ENCODE results near the gene DENND1A.

The DENND1A gene

GRCh38 chr9:123722378-123722777 lies 207.5 kb downstream of the DENND1A start:
- no peak for DNase-seq

GRCh38 chr9:123718188-123718587 lies 211.7 kb downstream of the DENND1A start:
- no peak for DNase-seq

- DNase-seq, result no peak
These were observed 212.2 kb downstream of the DENND1A start for GRCh38 chr9:123717581-123718175.

DNA sequence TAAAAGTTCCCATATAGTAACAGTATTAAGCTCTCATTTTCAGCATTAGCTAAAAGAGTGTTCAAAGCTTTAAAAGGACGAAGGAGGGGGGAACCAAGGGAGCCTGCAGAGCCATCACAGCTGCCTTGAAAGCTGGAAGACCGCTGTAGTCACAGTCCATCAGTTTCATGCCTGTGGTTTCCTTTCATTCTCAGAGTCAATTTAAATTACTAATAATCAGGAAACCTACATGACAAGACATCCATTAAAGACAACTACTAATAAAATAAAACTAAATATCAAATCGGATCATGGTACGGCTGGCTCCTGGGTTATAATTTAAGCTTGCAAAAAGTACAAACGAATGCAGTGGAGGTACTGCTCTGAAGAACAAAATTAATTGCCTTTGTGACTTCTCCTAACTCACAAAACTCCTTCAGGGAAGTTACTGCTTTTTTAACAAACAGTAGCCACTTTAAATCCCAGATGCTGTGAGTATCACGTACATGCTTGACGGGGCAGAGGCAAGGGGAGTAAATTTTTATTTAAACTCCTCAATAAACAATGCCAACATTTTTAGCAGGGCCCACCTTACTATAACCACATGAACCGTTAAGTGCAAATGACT lies 213.5 kb downstream of the DENND1A start:
- DNase-seq, result no peak

GRCh38 chr9:123715258-123715657 lies 214.7 kb downstream of the DENND1A start:
- no peak for DNase-seq

DNA sequence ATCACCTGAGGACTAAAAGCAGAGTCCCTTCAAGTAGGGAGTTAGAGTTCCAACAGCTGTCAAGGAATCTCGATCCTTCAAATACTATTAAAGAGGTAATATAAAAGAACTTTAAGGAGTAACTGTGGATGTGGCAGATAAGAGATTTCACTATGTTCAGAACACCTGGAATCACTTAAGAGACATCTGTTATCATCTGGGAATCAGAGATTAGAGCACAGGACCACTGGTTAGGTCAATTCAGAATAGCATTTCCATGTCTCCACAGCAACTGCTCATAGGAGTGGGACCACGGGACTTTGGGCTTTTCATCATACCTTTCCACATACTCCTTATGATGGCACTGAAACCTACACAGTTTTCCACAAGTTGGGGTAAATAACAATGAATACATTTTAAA lies 216.6 kb downstream of the DENND1A start:
- no peak for DNase-seq

- DNase-seq, result no peak
These were observed 217.5 kb downstream of the DENND1A start for GRCh38 chr9:123712399-123712798.

- DNase-seq, result no peak
These were observed 219.6 kb downstream of the DENND1A start for GRCh38 chr9:123710299-123710698.

- no peak for DNase-seq
These were observed 227.4 kb downstream of the DENND1A start for GRCh38 chr9:123702483-123702882.

GRCh38 chr9:123697686-123698085 lies 232.2 kb downstream of the DENND1A start:
- no peak for DNase-seq

DNA sequence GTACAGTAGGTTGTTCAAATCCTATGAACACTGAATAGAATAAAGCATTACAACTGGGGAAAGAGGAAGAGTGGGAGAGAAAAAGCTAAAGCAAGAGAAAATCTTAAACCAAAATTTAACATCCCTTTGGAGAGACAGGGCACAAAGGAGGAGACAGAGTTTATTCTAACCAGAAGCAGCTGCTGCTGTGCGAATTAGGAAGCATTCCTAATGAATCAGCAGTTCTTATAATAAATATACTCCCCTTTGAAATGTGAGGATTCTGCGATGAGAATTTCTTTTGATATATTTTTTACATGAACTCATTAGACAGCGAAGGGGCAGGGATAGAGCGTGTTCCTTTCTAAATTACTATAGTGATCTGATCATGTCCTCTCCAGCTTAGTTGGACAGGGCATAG lies 233.4 kb downstream of the DENND1A start:
- DNase-seq, result no peak

- no peak for DNase-seq
These were observed 234.5 kb downstream of the DENND1A start for GRCh38 chr9:123695386-123695785.

DNA sequence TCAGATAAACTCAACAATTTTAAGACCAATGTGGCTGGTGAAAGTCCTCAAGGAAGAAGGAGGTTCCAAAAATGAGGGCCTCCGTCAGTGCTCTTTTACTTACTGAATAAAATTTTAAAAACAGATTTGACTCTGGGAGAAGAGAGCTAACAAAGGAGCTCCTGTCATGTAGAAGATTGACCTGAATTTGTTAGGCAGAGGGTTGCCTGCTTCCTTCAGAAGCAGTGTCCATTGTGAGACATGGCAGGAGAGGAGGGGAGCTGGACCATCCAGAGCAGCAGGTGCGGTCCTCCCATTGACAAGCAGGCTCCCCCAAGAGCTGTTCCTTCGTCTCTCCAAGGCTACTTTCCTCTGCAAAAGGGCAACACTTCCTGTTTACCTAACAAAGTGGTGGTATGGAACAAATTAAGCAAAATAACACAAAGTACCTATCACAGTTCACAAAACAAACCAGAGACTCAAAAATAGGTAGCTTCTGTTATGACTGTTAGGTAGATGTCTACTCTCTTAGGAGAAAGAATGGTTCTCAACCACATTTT lies 238.1 kb downstream of the DENND1A start:
- no peak for DNase-seq

GRCh38 chr9:123689701-123690428 lies 240.1 kb downstream of the DENND1A start:
- peak; percentile 19 for DNase-seq

DNA sequence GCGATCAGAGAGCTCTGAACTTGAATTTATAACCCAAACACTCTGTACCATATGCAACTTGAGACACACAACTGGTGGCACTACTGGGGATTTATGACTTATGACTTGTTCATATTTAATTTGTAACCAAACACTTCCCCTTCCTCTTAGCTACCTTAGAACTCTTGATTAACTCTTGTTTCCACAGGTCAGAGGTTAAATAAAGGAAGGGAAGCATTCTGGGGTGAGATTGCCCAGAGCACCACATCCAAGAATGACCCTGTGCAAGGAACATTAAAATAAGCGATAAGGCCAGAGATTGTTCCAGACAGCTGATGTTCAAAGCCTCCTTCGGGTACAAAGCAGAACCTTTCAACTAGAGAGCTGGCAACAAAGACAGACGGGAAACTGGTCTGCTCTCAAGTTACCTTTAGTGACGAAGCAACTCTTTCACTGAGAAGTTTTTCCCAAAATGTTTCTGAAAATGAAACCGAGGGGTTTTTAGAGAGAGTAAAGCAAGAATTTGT lies 242.6 kb downstream of the DENND1A start:
- peak; percentile 77 for DNase-seq

- DNase-seq, result no peak
These were observed 243.1 kb downstream of the DENND1A start for GRCh38 chr9:123686829-123687192.

DNA sequence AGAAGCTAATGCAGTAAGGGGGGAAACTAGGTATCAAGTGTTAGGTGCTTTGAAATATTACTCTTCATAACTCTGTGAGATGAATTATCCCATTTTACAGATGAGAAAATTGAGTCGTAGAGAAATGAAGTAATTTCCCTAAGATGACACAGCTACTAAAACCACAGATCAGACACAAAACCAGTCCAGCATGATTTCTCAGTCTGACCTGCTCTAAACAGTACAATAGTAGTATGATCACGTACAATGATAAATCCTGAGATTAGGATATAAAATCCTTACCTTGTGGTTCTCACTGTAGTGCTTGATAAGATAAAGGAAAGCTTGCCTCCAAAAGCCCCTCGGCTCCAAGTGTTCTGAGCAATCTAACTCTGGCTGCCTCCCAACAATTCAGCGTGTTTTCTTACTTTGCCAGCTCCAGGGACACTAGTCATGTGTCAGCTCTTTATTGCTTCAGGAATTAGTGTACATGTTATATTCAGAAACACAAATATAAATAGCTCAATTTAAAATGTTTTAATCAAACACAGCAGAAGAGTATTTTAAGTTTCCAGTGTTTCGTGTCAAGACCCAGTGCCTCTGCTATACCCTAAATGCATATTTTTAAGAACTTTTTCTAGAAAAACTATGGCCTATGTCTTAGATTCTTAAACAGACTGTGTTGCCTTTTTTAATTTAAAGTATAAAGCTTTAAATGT lies 243.6 kb downstream of the DENND1A start:
- peak; percentile 73 for DNase-seq

GRCh38 chr9:123685489-123686083 lies 244.3 kb downstream of the DENND1A start:
- peak; percentile 14 for DNase-seq

DNA sequence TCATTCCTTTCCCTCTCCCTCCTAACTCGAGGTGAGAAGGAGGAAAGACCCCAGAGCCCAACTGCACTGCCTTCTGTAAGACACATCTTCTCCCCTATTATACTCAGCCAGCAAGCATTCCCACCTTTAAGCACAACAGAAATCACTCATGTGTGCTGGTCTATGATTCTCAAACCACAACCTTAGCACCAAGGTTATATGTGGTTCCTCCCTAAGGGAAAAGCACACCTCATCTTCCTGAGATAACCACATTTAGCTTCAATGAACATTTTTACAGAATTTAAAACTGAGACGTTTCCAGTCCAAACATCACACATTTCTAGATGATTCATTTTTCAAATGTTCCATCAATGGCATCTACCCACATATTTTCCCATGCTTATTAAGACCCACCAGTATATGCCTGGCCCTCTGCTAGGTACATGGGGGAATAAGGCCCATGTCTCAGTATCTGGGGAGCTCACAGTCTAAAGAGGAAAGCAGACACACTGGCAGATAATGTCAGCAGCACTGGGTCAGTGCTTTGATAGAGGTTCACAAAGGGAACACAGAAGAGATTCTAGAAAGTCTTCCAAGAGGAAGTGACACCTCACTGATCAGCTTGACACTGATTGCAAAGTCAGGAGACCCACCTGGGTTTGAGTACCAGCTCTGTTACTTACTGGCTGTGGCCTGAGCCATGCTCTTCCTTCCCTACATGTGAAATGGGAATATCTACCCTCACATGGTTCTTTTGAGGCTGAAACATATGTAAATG lies 245.4 kb downstream of the DENND1A start:
- no peak for DNase-seq

DNA sequence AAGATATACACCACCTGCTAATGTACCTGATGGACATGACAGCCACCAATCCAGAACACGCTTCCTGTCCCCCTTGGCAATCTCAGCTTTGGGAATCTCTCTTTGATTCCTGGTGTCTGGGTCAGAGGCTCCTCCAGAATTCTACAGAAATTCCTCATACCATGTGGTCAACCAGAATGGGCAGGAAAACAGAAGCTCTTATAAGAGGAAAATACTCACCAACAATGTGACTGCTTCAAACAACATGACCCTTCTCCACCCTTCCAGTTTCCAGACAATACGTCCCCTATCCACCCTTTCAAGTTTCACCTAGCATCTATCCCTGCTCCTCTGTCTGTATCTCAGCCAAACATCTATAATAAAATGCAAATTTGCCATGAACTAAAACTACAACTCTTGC lies 247.2 kb downstream of the DENND1A start:
- DNase-seq, result no peak

- no peak for DNase-seq
These were observed 249.6 kb downstream of the DENND1A start for GRCh38 chr9:123680352-123680751.

- DNase-seq, result peak; percentile 52
These were observed 250.5 kb downstream of the DENND1A start for GRCh38 chr9:123679330-123679987.

All from NCI-H2029 treated with DMSO at 0.1 percent for 48 hours (cell line).